ENCODE measurements around the gene NGDN.
A peak's percentile ranks its signal among the peaks of the same experiment; 100 is the strongest.
"Not testable (repeated sequence)": the region's sequence is repeated elsewhere in the genome, so short reads cannot be mapped to it uniquely, and the experiment has no call there.

Gene NGDN, protein sequence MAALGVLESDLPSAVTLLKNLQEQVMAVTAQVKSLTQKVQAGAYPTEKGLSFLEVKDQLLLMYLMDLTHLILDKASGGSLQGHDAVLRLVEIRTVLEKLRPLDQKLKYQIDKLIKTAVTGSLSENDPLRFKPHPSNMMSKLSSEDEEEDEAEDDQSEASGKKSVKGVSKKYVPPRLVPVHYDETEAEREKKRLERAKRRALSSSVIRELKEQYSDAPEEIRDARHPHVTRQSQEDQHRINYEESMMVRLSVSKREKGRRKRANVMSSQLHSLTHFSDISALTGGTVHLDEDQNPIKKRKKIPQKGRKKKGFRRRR

DNA sequence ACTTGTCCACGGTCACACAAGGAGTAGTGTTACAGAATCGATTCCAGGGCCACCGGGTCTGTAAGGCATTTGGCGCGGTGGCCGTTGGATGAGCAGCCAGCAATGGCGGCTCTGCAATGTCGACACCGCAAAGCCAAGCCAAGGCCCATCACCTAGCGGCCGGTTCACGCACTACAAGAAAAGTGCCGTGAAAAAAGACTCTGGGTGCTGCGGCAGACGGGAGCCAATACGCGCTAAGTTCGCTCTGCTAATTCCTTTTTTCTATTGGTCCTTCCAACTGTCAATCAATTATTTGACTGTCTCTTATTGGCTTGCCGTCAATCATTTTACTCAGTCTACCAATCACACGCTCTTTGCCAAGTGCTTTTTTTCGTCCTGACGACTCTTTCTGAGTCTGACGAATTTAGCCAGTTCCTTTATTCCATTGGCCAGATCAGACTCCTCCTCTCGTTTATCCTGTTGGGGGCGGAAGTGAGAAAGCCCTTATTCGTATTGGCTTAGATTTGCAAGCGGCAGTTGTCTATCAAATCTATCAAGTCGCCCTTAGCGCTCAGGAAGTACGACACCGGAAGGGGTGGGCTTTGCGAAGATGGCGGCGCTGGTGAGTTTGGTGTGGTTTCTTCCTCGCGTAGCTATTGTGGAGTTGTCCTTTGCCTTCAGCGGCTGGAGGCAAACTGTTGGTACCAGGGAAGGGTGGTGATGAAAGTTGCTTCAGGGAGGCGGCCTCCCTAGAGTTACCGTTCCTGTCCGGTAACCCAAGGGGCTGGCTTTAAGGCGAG lies at the start of gene NGDN:
Gene NGDN (plus strand): TSS at position 577 of the 779 bp plus-strand sequence. CDS start 13 bp downstream, at position 590.
- peak; percentile 90 to 92 for DNase-seq

DNA sequence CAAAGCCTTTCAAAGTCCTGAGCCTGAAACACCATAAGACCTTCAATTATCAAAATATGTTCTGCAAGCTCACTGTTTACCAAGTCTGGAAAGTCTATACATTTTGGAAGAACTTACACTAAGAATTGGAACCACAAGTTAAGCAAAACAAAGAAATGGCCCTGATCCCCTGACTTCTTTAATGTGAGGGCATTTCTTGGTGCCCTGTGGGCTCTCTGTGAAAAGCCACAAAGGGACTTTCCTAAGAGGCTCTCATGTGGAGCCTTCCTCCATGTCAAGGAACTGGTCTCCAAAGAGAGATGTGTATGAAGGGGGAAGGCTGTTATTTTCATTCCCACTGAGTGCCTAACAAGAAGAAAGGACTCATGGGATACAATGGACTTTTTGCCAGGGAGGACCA lies 47.9 kb upstream of the NGDN start:
- no peak for DNase-seq

DNA sequence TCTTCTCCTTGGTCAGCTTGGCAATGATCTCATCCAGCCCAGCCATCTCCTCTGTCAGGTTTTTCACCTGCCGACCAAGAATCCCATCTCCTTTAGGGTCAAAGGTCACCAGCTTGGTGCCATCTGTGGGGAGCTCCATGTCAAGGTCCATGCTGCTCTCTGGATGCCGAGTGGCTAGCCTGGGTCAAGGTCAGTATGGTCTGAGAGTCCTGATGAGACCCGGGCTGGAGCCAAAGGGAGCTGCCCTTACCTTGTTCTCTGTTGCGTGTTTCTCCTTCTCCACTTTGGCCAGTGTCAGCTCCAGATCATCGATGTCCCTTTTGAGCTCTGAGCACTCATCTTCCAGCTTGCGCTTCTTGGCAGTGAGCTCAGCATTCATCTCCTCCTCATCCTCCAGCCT lies 45.8 kb upstream of the NGDN start:
- no peak for DNase-seq

DNA sequence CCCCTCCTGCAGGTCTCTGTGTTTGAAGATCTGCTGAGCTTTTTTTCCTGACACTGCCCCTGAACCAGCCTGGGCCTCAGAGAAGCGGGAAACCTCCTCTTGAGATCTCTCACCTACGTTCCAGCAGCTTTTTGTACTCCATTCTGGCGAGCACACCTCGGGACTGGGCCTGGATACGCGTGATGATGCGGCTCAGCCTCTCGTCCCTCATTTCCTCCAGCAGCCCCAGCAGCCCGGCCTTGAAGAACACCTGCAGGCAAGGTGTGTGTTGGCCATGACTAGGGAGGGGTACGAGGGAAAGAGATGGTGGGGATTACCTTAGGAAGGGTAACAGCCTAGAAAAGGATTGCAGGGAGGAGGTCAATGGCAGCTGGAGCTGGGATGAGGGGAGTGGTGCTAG lies 44.3 kb upstream of the NGDN start:
- DNase-seq: no peak

DNA sequence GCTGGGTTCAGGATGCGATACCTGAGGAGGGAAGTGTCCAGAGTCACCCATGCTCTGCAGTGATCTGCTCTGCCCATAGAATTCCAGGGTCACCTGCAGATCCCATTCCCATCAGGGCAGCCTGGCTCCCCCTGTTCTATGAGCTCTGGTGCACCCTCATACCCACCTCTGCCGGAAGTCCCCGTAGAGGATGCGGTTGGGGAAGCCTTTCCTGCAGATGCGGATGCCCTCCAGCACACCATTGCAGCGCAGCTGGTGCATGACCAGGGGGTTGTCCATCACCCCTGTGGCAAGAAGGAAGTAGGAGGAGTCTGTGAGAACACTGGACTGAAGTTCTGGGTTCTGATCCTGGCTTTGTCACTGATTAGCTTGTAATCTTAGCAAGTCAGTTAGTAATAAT lies 43.7 kb upstream of the NGDN start:
- not testable (repeated sequence) for DNase-seq

DNA sequence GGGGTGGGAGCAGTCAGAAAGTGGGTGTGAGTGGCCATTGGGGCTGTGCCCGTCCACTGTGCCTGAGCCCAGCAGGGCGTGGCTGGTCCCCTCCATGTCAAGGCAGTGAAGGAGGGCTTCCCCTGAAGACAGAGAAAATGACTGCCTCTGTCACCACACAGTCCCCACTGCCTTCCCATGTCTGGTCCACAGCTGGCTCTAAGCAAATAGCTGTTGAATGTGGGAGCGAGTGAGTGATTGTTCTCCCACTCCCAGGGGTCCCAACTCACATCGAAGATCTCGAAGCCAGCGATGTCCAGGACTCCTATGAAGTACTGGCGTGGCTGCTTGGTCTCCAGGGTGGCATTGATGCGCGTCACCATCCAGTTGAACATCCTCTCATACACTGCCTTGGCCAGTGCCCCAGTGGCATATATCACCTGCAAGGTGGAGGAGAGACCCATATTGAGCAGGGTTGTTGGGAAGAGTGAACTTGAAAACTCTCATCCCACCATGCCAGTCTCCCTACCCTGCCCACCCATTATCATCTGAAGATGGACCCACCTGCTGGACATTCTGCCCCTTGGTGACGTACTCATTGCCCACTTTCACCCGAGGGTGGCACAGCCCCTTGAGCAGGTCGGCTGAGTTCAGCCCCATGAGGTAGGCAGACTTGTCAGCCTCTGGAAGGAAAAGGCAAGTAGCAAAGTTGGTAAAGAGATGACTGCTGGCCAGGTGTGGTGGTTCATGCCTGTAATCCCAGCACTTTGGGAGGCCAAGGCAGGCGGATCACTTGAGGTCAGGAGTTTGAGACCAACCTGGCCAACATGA lies 40.6 kb upstream of the NGDN start:
- no peak for DNase-seq

DNA sequence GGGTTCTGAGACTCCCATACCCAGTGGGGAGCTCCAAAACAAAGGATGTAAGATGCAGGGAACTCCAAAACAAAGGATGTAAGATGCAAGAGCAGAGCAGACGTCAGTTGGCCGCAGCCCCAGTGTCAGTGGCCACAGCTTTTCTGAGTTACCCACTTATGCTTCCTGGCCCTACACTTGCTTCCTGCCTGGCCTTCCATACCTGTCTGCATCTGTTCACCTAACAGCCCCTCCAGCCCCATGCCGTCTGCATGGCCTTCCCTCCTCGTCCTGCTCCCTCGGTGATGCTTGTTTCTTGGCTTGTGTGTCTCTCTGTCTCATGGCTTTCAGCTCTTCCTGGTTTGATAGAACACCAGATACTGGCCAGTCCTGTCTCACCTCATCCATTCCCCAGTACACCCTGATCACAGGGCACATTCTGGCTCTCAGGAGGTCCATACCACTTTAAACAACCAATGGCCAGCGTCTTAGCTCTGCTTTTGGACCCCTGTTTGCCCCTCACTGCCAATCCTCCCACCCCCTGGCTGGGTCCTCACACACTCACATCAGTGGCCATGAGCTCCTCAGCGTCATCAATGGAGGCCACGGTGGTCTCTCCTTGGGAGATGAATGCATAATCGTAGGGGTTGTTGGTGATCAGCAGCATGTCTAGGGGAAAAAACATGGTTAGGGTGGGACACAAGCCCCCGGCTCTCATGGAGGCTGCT lies 39.3 kb upstream of the NGDN start:
- no peak for DNase-seq

DNA sequence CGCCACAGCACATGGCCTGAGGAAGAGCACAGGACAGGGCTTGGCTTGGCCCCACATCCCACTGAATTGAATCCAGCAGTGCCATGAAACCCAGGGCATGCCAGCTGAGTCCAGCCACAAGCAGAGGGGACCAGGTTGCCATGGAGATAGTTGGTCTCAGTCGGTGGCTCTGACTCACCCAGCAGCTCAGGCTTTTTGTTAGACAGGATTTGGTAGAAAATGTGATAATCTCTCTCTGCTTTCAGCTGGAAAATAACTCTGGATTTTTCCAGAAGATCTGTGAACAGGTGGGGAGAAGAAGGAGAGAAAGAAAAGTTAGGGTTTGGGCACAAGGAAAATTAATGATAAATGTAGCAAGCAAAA lies 38.8 kb upstream of the NGDN start:
- no peak for DNase-seq

DNA sequence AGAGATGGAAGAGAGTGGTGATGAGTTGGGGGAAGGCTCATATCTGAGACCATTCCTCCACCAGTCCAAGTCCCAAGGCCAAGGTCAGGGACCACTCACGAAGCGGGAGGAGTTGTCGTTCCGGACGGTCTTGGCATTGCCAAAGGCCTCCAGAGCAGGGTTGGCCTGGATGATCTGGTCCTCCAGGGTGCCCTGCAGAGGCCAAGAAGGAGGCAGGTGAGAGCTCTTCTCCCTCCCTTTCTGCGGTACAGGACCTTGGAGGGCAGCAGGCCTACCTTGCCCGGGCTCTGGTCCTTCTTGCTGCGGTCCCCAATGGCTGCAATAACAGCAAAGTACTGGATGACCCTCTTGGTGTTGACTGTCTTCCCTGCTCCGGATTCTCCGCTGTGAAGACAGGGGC lies 38.0 kb upstream of the NGDN start:
- DNase-seq: no peak

DNA sequence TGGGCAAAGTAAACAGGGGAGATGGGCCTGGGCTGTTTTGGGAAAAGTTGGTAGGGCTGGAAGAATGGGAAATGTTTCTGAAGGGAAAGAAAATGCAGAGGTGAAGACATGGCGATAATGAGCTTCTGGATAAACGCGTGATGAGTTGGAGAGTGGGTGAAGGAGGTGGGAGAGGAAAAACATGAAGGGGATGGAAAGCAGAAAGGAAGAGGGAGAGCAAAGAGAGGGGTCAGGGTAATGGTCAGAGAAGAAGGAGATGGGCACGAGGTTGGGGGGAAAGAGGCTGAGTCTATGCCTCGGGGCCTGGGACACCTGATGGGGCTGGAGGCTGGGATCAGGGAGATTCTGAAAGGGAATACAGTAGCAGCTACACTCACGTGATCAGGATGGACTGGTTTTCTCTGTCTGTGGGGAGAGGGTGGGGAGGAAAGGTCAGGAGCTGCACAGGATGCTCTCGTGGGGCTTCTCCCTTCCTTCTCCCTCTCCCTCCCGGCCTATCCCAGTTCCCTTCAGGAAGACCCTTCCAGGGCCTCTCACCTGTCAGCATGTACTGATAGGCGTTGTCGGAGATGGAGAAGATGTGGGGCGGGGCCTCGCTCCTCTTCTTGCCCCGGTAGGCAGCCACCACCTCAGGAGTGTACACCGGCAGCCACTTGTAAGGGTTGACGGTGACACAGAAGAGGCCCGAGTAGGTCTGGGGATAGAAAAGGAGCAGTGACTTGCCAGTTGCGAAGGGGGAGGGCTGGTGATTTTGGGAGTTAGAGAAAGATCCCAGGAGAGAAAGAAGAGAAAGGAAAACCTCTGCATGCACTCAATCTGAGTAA lies 37.2 kb upstream of the NGDN start:
- no peak for DNase-seq

DNA sequence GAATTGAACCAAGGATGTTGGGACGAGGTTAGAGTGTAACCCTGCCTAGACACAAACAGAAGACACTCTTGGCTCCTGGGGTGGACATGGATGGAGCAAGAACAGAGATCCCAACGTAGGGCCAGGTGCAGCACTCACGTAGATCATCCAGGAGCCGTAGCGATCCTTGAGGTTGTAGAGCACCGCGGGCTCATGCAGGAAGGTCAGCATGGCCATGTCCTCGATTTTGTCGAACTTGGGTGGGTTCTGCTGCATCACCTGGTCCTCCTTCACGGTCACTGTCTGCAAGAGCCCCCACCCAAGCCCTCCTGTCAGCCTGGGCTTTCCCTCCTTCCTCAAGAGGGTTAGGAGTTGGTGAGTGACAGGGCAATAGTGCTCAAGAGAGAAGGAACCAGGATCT lies 36.6 kb upstream of the NGDN start:
- DNase-seq: no peak

DNA sequence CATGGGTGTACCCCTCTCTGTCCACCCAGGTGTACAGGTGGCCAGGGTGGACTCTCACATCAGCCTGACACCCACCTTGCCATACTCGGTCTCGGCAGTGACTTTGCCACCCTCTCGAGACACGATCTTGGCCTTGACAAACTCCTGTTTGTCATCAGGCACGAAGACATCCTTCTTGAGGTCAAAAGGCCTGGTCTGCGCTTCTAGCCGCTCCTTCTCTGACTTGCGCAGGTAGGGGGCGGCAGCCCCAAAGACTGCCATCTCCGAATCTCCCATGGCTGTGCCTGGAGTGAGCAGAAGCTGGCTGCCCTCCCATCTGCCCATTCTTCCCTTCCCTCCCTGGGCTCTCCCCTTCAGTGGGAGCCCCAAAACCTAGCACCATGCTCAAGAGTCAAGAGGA lies 36.0 kb upstream of the NGDN start:
- DNase-seq: no peak

DNA sequence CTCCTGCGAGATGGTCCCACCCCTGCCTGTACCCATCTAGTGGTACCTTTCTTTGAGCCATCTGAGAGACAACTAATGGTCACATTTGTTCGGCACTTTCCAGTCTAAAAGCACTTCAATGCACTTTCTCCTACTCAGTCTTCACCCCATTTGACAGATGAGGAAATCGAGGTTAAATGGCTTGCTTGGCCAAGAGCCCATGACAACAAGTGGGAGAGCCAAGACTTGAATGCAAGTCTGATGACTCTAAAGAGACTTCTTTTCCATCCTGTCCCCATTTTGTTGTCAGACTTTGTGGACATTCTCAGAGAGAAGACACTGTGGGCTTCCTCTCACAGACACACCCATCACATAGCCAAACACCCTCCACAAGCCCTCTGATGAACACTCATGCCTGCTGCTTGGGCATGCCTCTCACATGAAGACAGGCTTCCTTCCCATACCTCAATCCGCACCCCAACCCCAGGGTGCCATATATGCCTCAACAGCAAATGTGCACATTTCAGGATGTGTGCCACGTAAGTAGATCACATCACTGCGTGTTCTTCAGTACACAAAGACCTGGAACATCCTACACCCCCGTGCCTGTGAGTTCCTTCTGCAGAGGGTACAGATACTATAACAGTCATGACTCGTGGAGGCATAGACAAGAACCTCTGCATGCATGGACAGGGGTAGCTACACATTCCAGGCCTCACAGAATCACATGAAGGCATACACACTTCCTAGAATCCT lies 34.8 kb upstream of the NGDN start:
- no peak for DNase-seq

DNA sequence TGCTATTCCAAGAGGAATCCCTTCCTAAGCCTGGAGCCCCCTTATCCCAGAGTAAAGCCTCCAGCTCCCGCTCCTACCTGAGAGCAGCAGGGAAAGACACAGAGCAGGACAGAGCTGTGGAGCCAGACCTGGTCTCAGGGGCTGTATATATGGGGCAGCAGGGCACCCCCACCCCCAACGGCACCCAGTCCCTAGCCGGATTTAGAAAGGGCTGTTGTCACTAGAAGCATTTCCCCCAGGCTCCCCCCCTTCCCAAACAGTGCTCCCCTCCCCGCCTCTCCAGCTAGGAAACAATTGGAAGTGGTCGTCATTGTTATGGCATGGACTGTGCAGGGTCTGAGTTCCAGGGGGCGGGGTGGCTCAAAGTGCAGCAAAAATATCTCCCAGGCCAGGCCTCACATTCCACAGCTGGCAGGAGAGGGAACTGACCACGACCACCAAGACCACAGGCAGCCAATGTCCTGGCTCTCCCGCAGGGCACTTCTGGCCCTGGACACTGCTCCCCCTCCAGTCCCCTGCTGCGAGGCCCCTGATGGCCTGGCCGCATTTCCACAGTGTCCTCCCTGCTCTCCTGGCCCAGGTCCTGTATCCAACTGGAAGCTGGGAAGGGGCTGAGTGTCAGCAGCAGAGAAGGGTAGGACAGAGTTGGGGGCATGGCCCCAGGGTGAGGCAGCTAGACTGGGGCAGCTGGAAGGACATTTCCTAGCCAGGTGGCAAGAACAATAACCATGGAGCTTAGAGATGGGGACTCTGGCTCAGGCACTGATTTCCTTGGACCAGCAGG lies 33.8 kb upstream of the NGDN start, which contains the start of gene MYH7:
Gene MYH7 (minus strand): TSS at position 118 of the 784 bp plus-strand sequence. CDS start 1,928 bp downstream, outside the sequence.
- no peak for DNase-seq

DNA sequence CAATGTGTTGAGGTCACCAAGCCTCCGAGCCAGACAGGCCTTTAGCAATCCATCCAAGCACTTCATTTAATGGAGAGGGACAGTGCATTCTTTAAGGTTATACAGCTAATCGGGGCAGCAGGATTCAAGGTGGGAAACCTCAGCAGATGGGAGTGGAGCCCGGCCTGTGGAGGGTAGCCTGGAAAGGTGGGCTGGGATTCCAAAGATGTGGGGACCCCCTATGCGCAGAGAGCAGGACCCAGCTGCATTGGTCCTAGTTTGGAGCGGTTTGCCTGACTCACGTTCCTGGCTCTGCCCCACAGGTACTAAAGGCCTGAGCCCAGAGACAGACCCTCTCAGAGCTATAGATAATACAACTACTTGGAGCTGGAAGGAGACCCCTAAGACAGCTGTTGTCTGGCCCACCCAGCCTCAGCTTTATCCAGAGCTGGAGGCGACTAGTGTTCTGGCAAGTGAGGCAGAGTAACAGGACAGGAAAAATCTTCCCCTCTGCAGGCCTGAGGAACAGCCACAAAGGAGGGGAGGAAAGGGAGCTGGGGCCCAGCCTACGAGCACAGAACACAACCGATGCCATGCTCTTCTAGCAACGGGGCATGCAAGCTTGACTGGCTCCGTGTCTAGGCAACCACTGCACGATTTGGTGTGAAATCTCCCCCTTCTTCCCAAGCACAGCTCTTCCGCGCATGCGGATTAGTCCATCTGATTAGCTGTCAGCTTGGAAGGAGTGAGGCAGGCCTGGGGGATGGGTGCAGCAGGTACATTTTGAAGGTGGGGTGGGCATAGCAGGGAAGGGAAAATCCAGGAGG lies 33.0 kb upstream of the NGDN start:
- DNase-seq: no peak

DNA sequence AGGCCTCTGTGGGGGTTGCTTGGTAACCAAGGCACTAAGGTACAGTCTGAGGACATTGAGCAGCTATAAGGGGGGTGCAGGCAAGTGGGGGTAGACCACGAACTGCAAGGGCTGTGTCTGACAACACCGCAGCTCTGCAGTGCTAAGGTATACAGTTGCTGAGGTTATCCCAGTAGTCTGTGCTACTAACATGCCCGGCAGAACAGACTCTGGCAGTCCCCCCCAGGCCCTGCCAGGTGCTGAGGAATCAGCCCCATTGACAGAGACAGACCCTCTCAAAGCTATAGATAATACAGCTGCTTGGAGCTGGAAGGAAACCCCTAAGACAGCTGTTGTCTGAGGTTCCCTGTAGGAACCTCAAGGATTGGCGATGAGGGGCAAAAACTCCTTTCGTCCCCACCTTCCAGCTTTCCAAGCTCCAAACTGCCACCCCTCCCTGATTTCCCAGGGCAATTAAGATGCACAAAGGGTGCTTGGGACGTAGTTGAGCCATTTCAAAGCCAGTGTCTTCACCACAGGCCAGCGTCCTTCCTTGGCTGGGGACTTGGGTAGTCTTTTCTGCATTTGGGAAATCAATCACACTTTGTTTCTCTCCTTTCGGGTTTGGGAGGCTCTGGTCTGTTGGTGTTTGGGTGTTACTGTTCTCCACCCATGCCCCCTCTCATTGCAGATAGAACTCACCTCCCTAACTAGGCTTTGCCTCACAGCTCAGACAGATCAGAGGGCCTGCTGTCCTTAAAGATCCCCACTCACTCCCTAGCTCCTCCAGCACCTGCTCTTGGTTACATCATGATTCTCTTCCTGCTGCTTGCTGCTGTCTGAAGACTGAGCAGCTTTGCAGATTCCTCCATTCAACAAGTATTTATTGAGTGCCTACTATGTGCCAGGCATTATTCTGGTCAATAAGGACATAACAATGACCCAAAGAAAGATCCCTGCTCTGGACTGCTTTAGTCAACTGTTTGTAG lies 32.1 kb upstream of the NGDN start:
- no peak for DNase-seq

DNA sequence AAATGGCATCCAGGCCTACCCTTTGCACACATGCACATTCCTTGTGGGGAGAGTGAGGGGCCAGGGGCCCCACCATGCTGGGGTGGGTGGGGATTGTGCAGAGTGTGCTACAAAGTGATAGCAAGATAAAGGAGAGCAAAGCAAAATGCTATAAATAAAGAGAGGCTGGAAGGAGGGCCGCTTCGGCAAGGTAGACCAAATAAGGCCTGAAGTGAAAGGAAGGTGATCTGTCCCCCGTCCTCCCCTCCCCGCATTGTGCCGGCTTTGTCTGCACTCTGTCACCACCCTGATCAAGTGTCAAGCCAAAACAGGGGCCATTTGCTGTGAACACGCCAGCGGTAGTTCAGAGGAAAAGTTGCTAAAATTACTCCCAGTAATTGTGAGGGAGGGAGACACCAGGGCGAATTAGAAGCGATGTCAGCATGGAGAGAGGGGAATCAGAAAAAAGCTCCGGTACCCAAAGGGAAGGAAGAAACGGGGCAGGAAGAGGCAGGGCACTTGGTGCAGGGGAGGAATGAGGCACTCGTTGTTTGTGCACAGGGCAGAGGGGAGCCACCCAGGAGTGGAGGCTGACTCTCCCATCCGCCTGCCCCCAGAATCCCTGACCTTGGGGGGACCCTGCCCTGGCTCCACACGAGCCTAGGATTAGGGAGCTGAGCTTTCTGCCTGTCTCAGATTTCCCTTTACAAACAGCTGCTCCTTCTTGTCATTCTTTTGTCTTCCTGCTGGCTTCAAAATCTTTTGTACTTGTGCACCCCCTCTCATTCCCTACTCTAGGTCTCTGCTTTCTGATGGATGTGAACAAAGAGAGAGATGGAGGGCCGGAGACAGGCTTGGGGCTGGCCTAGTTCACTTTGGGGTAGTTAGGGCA lies 31.2 kb upstream of the NGDN start:
- peak in 1 of 2 donors; percentile 7 for DNase-seq
